ENCODE results near the gene SLC19A3.

The SLC19A3 gene

GRCh38 chr2:227634201-227634600, 83.6 kb downstream of the SLC19A3 start:
- FAIRE-seq, result no peak
- DNase-seq (ENCODE audit: low spot score), result no peak

Measured in urothelium cell line (cell line).